COLO829 (cell line): ENCODE measurements around the gene RNF167.

Source experiments
- DNase-seq: peaks from one replicate; pipeline ENCODE4 v3.0.0; 2012; ENCODE audit warnings: low spot score

The RNF167 gene

DNA sequence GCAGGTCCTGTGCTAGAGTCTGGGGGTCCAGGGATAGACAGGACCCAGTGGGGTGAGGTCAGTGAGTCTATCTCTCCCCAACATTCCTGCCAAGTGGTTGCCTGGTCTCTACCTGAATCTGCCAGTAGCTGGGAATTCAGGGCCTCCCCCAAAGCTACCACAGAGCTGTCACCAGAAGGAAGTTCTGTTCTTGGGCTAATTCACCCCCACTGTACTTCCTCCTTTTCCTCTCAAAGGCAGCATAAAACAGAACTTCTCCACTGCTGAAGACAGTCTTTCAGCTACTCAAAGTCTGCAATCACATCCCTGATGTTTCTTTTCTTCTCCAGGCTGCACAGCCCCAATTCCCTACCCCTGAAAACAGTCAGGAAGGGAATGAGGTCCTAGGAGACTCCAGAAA is 38.7 kb downstream of the RNF167 start:
- no peak for DNase-seq

DNA sequence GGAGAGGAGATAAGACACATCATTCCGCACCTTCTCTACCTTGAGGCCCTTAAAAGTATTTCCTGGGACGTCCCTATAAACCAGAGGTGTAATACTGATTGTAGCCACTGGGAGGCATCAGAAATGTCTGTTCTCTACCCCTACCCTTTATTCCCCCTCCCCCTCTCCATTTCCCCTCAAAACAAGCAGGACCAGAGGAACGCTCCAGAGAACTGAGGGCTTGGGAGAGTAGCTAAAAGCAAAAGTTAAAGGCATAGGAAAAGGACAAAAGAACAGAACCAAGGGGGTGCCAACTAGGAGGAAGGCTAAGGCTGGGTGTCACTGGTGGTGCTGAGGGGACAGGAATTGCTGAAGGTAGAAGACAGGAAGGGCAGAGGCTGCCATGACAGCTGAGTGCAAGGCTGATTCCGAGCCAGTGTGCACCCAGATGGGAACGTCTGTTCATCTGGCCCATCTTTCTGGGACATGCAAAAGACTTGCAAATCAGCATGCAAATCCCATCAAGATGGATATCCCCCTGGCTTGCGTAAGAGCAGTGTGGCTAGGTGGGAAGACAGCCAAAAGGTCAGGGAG is 40.7 kb downstream of the RNF167 start:
- DNase-seq: peak; percentile 56

DNA sequence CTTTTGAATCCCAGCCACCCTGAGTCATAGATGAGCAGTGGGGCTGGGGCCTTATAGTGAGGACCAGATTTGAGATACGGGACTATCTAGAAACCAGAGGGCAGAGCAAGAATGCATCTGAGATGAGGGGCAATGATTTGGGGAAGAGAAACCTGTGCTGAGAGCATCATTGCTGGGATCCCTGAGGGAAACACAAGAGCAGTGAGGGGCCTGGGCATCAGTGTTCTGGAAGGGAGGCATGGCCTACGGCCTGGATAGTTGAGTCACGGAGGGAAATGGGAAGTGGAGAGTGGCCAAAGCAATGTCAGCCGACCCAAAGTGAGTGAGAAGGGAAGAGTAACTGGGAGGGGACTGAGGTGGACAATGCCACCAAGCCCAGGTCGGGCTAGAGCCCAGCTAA is 42.2 kb downstream of the RNF167 start:
- no peak for DNase-seq

DNA sequence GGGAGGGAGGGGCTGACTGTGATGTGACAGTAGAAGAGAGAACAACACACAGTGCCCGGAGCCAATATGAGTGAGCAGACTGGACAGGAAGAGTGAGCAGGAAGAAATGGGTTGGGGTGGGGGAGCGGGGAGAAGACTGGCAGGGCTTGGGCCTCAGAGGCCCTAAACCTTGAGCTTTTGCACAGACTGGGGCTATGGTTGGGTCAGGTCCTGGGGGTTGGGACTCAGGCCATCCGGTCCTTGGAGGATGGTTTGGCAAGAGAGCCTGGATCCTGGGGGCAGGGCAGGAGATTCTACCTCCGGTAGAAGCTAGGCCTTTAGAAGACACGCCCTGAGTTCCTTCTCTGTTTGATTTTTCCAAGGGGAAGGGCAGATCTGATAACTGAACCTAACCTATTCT is 46.3 kb downstream of the RNF167 start:
- DNase-seq: no peak

DNA sequence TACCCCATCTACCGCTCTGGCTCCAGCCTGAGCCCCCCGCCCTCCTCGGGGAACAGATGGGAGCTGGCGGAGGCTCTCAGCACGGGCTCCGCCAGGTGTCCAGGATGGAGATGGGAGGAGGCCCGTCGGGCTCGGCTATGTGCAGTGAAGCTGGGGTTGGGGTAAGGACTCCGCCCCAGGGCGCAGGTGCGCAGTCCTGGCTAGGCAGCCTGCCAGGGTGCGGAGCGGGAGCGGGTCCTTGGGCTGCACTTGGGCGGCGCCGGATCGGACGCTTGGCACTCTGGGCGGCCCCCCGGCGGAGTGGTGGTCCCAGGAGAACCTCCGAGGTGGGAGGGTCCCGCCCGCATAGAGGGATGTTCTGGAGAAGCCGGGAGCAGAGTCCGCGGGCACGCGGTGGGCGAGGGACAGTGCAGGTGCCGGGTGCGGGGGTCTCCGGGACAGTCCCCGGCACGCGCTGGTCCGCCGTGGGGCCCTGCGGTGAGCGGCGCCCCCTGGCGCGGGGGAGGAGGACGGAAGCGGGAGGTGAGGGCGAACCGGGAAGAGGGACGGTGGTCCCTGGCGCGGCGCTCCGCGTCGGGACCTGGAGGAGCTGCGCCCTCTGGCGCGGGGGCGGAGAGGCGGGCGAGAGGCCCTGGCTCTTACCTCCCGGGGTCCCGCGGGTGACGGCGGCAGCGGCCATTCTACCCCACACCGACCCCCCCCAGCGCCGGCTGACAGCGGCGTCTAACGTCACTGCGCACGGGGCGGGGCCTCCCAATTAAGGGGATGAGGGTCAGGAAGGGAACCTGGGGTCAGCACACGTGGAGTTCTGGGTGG is 47.1 kb downstream of the RNF167 start, which contains the start of gene CAMTA2:
Gene CAMTA2 (minus strand): TSS at position 725 of the 816 bp plus-strand sequence. CDS start 1,453 bp downstream, outside the sequence.
- peak; percentile 64 for DNase-seq

DNA sequence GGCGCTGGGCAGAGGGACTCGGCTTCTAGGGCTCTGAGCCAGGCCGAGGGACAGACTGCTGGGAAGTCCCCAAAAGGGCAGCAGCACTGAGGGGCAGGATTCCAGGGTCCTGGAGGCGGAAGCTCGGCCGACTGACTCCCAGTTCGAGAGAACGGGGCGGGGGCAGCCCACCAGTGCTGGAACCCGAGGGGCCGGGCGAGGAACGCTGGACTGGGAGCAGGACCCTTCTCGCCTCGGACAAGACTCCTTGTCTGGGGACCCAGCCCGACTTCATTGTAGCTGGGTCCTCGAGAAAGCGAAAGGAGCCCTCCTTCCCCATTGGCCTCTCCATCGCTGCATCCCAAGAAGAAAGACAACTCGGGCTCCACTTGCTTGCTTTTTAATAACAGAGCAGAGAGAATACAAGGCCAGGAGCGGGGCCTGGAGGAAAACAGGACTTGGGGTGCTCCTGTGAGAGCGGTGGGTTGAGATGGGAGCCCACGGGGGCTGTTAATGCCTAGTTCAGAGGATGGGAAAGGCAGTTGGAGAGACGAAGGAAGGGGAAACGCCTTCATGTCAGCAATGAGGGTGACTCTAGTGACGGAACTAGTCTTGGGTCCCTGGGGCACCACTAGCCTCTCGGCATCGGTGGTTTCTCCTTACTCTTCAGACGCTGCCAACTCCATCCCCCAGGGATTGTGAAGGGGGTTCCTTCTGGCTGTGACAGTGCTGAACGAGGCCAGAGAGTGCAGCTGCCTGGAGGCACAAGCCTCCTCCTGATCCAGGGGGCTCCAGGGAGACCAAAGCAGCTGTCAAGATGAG is 47.9 kb downstream of the RNF167 start:
- DNase-seq: no peak

DNA sequence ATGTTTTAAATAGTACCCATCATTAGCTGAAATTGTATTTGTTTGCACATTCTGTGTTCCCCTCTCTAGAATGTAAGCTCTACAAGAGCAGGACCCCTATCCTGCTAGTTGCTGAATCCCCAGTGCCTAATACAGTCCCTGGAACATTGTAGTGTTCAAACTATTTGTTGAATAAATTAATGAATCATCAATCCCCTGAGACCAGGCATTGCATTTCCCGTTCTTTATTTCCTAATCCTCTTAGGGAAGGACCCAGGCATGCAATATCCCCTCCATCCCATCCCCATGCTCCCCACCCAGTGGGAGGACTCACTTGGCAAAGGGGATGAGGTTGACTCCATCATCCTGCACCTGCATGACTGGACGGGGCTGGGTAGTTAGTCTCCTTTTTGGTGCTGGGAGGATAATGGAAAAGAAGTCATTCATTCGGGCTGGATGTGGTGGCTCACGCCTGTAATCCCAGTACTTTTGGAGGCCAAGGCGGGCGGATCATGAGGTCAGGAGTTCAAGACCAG is 54.1 kb downstream of the RNF167 start:
- DNase-seq: no peak
